Measurements from ENCODE around the gene ASB1.

Gene ASB1

DNA sequence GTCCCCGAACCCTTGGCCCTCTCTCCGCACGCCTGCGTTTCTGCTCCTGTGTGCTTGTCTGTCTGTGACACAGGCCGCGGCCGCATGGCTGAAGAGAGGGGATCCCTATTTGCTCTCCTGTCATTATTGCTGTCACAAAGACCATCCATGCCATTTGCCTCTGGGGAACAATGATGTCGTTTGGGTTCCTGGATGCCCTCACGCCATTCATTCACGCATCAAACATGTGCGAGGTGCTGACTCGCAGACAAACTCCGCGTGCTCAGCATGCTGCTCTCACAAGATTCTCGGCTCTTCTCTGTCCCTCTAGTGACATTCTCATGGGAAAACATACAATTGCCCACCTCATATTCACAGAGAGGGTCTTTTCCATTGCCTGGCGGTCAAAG, 67.8 kb downstream of the ASB1 start:
- DNase-seq (ENCODE audit: low read depth in 2 of 2): no peak

DNA sequence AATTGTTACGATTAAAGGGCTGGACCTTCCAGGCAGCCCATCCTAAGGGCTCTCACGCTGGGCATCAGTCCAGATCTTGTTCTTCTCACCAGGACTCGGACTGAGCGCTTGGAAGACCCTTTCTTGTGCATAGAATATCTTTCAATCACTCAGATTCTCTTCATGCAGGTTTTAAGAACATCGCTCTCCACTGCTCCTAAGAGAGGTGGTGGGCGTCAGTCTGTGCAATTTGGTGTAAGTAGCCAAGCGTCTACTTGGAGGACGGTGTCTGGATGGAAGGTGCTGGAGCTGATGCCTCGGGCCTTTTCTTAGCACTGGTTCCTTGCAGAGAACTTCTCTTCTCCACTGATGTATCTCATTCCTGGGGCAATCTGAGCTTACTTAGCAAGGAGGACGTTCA, 68.7 kb downstream of the ASB1 start:
- no peak for DNase-seq (ENCODE audit: low read depth in 2 of 2)

DNA sequence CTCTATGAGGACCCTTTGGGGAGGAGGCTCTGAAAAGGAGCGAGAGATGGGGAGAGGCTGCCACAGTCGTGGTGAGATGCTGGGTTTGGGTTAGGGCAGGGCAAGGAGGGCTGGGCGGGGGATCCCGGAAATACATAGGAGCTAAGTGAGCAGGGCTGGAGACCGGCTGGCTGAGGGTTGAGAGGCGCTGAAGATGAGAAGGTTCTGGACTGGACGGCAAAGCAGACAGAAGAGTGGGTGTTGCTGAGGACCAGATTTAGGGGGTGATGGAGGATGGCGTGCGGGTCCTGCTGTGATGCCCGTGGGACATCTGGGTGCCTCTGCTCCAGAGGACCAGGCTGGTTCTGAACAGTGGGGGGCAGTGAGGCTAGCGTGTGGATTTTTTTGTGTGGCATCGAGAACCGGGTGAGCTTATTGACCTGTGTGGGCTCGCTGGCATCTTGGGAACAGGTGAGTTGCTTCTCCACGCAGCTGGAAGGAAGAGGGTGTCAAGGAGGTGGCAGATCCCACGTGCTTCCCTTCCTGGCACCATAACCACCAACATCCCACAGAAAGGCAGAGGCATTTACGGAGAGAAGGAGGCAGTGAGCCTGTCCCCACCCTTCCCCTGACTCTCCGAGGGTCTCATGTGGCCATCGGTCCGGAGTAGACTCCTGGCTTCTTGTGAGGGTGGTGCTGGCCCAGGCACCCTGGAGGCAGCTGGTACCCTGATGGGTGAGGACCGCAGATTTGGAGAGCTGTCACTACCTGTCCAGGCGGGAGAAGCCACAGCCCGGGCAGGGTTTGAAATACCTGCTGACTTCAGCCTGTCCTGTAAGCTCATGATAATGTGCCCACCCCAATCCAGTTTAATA, 70.3 kb downstream of the ASB1 start:
- no peak for DNase-seq (ENCODE audit: low read depth in 2 of 2)

- DNase-seq (ENCODE audit: low read depth in 2 of 2): no peak
Measured at GRCh38 chr2:238497610-238498005, 70.9 kb downstream of the ASB1 start.

GRCh38 chr2:238498188-238498587, 71.5 kb downstream of the ASB1 start:
- DNase-seq (ENCODE audit: low read depth in 2 of 2): no peak

- DNase-seq (ENCODE audit: low read depth in 2 of 2): no peak
Measured at GRCh38 chr2:238498691-238499295, 72.1 kb downstream of the ASB1 start.

GRCh38 chr2:238499731-238500580, 73.2 kb downstream of the ASB1 start:
- DNase-seq (ENCODE audit: low read depth in 2 of 2): no peak

- no peak for DNase-seq (ENCODE audit: low read depth in 2 of 2)
Measured at GRCh38 chr2:238501311-238501710, 74.6 kb downstream of the ASB1 start.

Measured in fibroblast of skin of left quadriceps (primary cell).